Testis (tissue), 3 donors: ENCODE results near the gene BSG. TPM values are rescaled to one million over a fixed set of nuclear protein-coding genes. Genes with fewer than 3 reads are reported as not detected.
A peak's percentile ranks its signal among the peaks of the same experiment; 100 is the strongest.

Source experiments
- DNase-seq: peaks from one replicate; pipeline ENCODE4 v3.0.0-alpha.2; 2019
- H3K27ac ChIP-seq, 2 donors: fragments of 200-600 bp; sonication (generic); one replicate each; pipeline ENCODE4 v1.5.1; 2019
- H3K27me3 ChIP-seq: fragments of 200-600 bp; sonication (generic); one replicate; pipeline ENCODE4 v1.5.1; 2019
- H3K36me3 ChIP-seq: fragments of 200-600 bp; sonication (generic); one replicate; pipeline ENCODE4 v1.5.1; 2017; ENCODE audit warnings: low read depth; ENCODE audit errors: missing control alignments
- H3K4me1 ChIP-seq: fragments of 200-600 bp; sonication (generic); one replicate; pipeline ENCODE4 v1.5.1; 2019
- H3K4me3 ChIP-seq, 2 donors: fragments of 200-600 bp; sonication (generic); one replicate each; pipeline ENCODE4 v1.5.1; 2017 to 2019
- H3K9me3 ChIP-seq: fragments of 200-600 bp; sonication (generic); one replicate; pipeline ENCODE4 v1.5.1; 2017
- CTCF ChIP-seq, 3 experiments: fragments of 450-650 bp in 2 of 3; fragments of 200-600 bp in 1 of 3; sonication (generic) in 1 of 3; IDR thresholded peaks; one replicate each; pipeline ENCODE4 v1.5.1; 2016 to 2019; ENCODE audit warnings: antibody characterized with exemption in 3 of 3, mild to moderate bottlenecking in 2 of 3, moderate library complexity in 1 of 3
- POLR2A ChIP-seq: fragments of 450-650 bp; IDR thresholded peaks from one replicate; pipeline ENCODE4 v1.6.1; 2017; ENCODE audit warnings: antibody characterized with exemption, mild to moderate bottlenecking, moderate library complexity
- WGBS, 2 donors: methylation state at CpG; one replicate each; pipeline ENCODE4 v1.1.5; 2018; 5-methylcytosine and 5-hydroxymethylcytosine counted together
- intact Hi-C: fragments of 100-400 bp; cut with DNase I; formaldehyde crosslinking; loops from one replicate; pipeline ENCODE4 v1.15.1; 2023; ENCODE audit warnings: low total_unique reads
- polyA plus RNA-seq: library from polyadenylated mRNA; stranded (reverse); fragments of 350-450 nt; fragmentation: Illumina TruSeq; extraction: RNeasy Lipid Tissue Mini Kit (QIAGEN cat#74804); gene quantifications from one replicate; pipeline ENCODE4 v1.2.3, GENCODE V29; 2014; ENCODE audit warnings: low read depth, low replicate concordance; ENCODE audit not compliant: insufficient read depth
- total RNA-seq, 2 donors: library from RNA; depleted of rRNA; stranded (reverse); fragments of >200 nt; gene quantifications; one replicate each; pipeline ENCODE4 v1.2.3, GENCODE V29; 2016

Gene BSG
- total and polyA plus RNA-seq, 3 donors from 2014 or later: 870 to 1,458 (median 1,391) TPM

GRCh38 chr19:525857-526419, 46.5 kb upstream of the BSG start:
- DNase-seq: no peak
- TF ChIP-seq POLR2A: no peak
- no peak for TF ChIP-seq CTCF (IDR thresholded peaks at IDR 0.05)
- Histone ChIP-seq H3K27ac (no peak overlapping the region), H3K9me3 (no peaks in the 10 kb centered on the region), H3K36me3 (no peaks in the 10 kb centered on the region), H3K27me3 (no peaks in the 10 kb centered on the region), H3K4me3 (no peak overlapping the region), H3K4me1 (no peaks in the 10 kb centered on the region)
- 54 to 62% methylated on average over 13 of the region's 13 CpGs for WGBS, 2 donors
- intact Hi-C loops: no loop called here

GRCh38 chr19:530134-531008, 42.0 kb upstream of the BSG start:
- 43 to 52% methylated on average over 23 to 34 of the region's 38 CpGs for WGBS, 2 donors
- peaks cover 13% of the 10 kb centered on the region for H3K4me1 ChIP-seq
- H3K36me3 ChIP-seq: no peaks in the 10 kb centered on the region
- no peaks in the 10 kb centered on the region for H3K9me3 ChIP-seq
- H3K27me3 ChIP-seq: no peaks in the 10 kb centered on the region
- intact Hi-C loops: no loop called here
- H3K4me3 ChIP-seq: peak overlapping the region; percentile 84 to 98
- DNase-seq: no peak
- TF ChIP-seq CTCF (IDR thresholded peaks at IDR 0.05) (no peak), POLR2A (no peak)
- peak overlapping the region; percentile 79 to 95 for H3K27ac ChIP-seq

GRCh38 chr19:531009-531752, 41.2 kb upstream of the BSG start:
- H3K4me1 ChIP-seq: peaks cover 13% of the 10 kb centered on the region
- DNase-seq: peak; percentile 72
- H3K9me3 ChIP-seq: no peaks in the 10 kb centered on the region
- intact Hi-C loops: no loop called here
- no peaks in the 10 kb centered on the region for H3K27me3 ChIP-seq
- peak overlapping the region; percentile 79 to 95 for H3K27ac ChIP-seq
- no peaks in the 10 kb centered on the region for H3K36me3 ChIP-seq
- peak overlapping the region; percentile 84 to 98 for H3K4me3 ChIP-seq
- 0% methylated on average over 1 of the region's 103 CpGs; no CpG with 5 or more reads in 1 of the 2 donors for WGBS, 2 donors
- TF ChIP-seq CTCF (IDR thresholded peaks at IDR 0.05) (peak in 1 of 3 experiments; percentile 23), POLR2A (no peak)

GRCh38 chr19:531753-532560, 40.4 kb upstream of the BSG start, which contains the start of gene CDC34:
TSS of gene CDC34 (plus strand) at chr19:531760. CDS start at chr19:531932, 172 bp downstream.
- TF ChIP-seq POLR2A (no peak), CTCF (IDR thresholded peaks at IDR 0.05) (no peak)
- Histone ChIP-seq H3K36me3 (no peaks in the 10 kb centered on the region), H3K4me3 (peak within 1 kb of the TSS; percentile 95 to 98), H3K27ac (peak within 1 kb of the TSS; percentile 93 to 95), H3K27me3 (no peaks in the 10 kb centered on the region), H3K4me1 (peaks cover 13% of the 10 kb centered on the region), H3K9me3 (no peaks in the 10 kb centered on the region)
- WGBS, 2 donors: 0 to 1% methylated on average over 2 to 25 of the region's 84 CpGs
- no peak for DNase-seq
- intact Hi-C loops: no loop called here
